H1 (cell line): ENCODE results near the gene DKC1. TPM values are rescaled to one million over a fixed set of nuclear protein-coding genes. Genes with fewer than 3 reads are reported as not detected.
A peak's percentile ranks its signal among the peaks of the same experiment; 100 is the strongest.

ENCODE experiments used
- ASH2L ChIP-seq: fragments of 200-600, 300-600 bp; sonication (generic); IDR thresholded peaks from one replicate; pipeline ENCODE4 v1.7.1; 2017; ENCODE audit warnings: low read length
- ATF3 ChIP-seq: IDR thresholded peaks from 2 replicates; pipeline ENCODE4 v1.6.1; 2011; ENCODE audit warnings: low read depth, mild to moderate bottlenecking, low read length; ENCODE audit not compliant: insufficient read depth
- CHD1 ChIP-seq: IDR thresholded peaks from 2 replicates; pipeline ENCODE4 v1.6.1; 2012; ENCODE audit warnings: low read depth, low read length, improper control_type of control experiment
- EZH2 ChIP-seq: fragments of 200-600 bp; sonication (generic); IDR thresholded peaks from 2 replicates; pipeline ENCODE4 v1.7.1; 2012; ENCODE audit warnings: low read depth, mild to moderate bottlenecking, moderate library complexity, low read length, inconsistent platforms; ENCODE audit not compliant: severe bottlenecking
- GTF2F1 ChIP-seq: IDR thresholded peaks from 2 replicates; pipeline ENCODE4 v1.6.1; 2012; ENCODE audit warnings: low read depth, low read length, improper control_type of control experiment, borderline replicate concordance
- KDM5A ChIP-seq: fragments of 200-600 bp; IDR thresholded peaks from 2 replicates; pipeline ENCODE4 v1.7.1; 2012; ENCODE audit warnings: mild to moderate bottlenecking, low read length, inconsistent platforms, mixed read lengths
- MAFK ChIP-seq: IDR thresholded peaks from 2 replicates; pipeline ENCODE4 v1.6.1; 2012; ENCODE audit warnings: low read depth, mild to moderate bottlenecking, improper control_type of control experiment, low read length
- RNF2 ChIP-seq: fragments of 200-900, 300-1000 bp; sonication (generic); IDR thresholded peaks from 2 replicates; pipeline ENCODE4 v1.7.1; 2016; ENCODE audit warnings: borderline replicate concordance, low read depth, mild to moderate bottlenecking, antibody characterized with exemption, low read length; ENCODE audit not compliant: poor library complexity, severe bottlenecking; ENCODE audit errors: missing control alignments
- RXRA ChIP-seq: IDR thresholded peaks from 2 replicates; pipeline ENCODE4 v1.6.1; 2011; ENCODE audit warnings: low read depth, mild to moderate bottlenecking, low read length, moderate library complexity; ENCODE audit not compliant: insufficient read depth
- SAP30 ChIP-seq: fragments of 300-600 bp; sonication (generic); IDR thresholded peaks from 2 replicates; pipeline ENCODE4 v1.7.1; 2012; ENCODE audit warnings: low read length, moderate library complexity, mild to moderate bottlenecking, inconsistent platforms; ENCODE audit not compliant: insufficient read depth, insufficient replicate concordance
- SP2 ChIP-seq: IDR thresholded peaks from 2 replicates; pipeline ENCODE4 v1.6.1; 2012; ENCODE audit warnings: mild to moderate bottlenecking, low read length, inconsistent platforms
- TAF1 ChIP-seq: IDR thresholded peaks from 2 replicates; pipeline ENCODE4 v1.6.1; 2011; ENCODE audit warnings: mild to moderate bottlenecking, low read depth, low read length
- polyA plus RNA-seq, 7 experiments: library from polyadenylated mRNA; depleted of rRNA in 3 of 7; stranded (reverse) in 5 of 7; unstranded in 2 of 7; fragments of >200 nt in 5 of 7; fragments of 200-250 nt in 2 of 7; gene quantifications; 1 replicate in 5 of 7; 2 replicates in 1 of 7; 4 replicates in 1 of 7; pipeline versions ENCODE4 v1.2.1 to v1.2.3, GENCODE V29; 2011 to 2013; ENCODE audit warnings: missing spikeins in 2 of 7, mixed read lengths in 2 of 7
- total RNA-seq: library from RNA; stranded (reverse); fragmentation: NEBNext Ultra II Directional; extraction: Animal tissue kit (Norgen Biotek cat#: 25700); gene quantifications from 2 replicates; pipeline ENCODE4 v1.2.1, GENCODE V29; 2021
- TF ChIP-seq, protein P1 (sequence below): IDR thresholded peaks from 2 replicates; pipeline ENCODE4 v1.6.1; 2012; ENCODE audit warnings: inconsistent platforms

The DKC1 gene
- total and polyA plus RNA-seq, 2 of the 8 experiments (the other 6 are each of a cell fraction or from before 2014, with no cell fraction given): 65.6 to 143 TPM

DNA sequence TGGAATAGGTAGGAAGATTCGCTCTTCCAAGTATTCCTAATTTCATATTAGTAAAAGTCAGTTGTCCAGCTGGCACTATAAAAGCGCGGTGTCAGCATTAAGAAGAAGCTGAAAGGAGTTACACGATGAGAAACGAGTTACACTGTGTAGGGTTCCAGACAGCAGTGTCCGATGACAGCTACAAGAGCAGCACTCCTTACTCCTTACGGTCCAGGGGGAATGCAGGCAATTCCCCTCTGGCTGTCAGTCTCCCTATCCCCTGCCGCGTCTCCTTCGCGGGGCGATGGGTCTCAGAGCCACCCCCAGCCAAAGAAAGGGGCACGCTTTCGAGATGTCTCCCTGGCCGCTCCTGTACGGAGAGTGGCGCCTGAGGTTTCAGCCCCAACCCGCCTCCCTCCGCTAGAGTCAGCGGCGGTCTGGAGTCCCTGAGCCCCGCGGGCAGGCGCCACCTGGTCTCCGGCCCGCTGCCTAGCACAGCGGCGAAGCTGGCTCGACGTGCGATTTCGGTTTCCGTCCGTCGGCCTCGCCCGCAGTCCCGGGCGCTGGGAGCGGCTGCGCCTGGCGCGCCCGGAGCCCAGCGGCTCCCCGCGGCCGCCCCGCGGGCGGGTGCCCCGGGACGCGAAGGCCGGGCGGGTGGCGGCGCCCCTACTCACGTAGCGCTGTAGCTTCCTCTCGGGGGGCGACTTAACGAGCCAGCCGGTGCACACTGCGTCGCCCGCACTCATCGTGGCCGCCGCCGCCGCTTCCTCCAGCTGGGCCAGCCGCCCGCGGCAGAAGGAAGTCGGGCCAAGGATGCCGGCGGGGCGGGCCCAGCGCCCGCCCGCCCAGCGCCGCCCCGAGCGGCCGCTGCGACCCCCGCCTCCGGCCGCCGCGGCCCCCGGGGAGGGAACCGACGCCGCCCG is 12.1 kb upstream of the DKC1 start, which contains the start of gene GAB3 (continued):
- no peak for TF ChIP-seq RNF2
- no peak for TF ChIP-seq SAP30
- no peak for TF ChIP-seq SP2
- TF ChIP-seq CHD1: no peak
- TF ChIP-seq, protein P1, sequence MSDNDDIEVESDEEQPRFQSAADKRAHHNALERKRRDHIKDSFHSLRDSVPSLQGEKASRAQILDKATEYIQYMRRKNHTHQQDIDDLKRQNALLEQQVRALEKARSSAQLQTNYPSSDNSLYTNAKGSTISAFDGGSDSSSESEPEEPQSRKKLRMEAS: peak; percentile 72
- TF ChIP-seq KDM5A: no peak
- TF ChIP-seq ASH2L: no peak
- TF ChIP-seq RXRA: no peak
- TF ChIP-seq EZH2: peak; percentile 64
- TF ChIP-seq ATF3: no peak
- TF ChIP-seq TAF1: 0 out of 2 replicates have a peak, but pooled peaks have one; percentile 13
- TF ChIP-seq GTF2F1: no peak
- no peak for TF ChIP-seq MAFK
